ENCODE data around the gene NUDT19. TPM values are rescaled to one million over a fixed set of nuclear protein-coding genes. Genes with fewer than 3 reads are reported as not detected.

The NUDT19 gene
- 10 to 100 TPM in 2 of 4 donors, 1 to 10 TPM in 2; 5.4 to 13.3 (median 9.0) TPM for total RNA-seq

GRCh38 chr19:32691291-32691951 is at the start of gene NUDT19:
Gene NUDT19 (plus strand): TSS chr19:32691821. CDS start chr19:32691961, 140 bp downstream.
- peak; percentile 73 to 82 for TF ChIP-seq POLR2AphosphoS5 (IDR thresholded peaks at IDR 0.05)
- TF ChIP-seq EP300 (IDR thresholded peaks at IDR 0.05): no peak
- no peak for TF ChIP-seq CTCF (IDR thresholded peaks at IDR 0.05)
- peak; percentile 38 for TF ChIP-seq POLR2A (IDR thresholded peaks at IDR 0.05; ENCODE audit: low read depth)
- H3K4me3 ChIP-seq: peak within 1 kb of the TSS; percentile 72 to 90 (median 88)
- peaks cover 33 to 53% (median 52%) of the 10 kb centered on the region in 4 donors for H3K4me1 ChIP-seq
- H3K9me3 ChIP-seq: no peaks in the 10 kb centered on the region
- peak; percentile 93 for DNase-seq (ENCODE audit: extremely low spot score)
- intact Hi-C loops (cut with DNase I): no loop called here
- H3K36me3 ChIP-seq: peaks cover 0 to 6% (median 0%) of the 10 kb centered on the region in 4 donors
- WGBS: 17% methylated on average over 14 of the region's 32 CpGs
- no peaks in the 10 kb centered on the region for H3K27me3 ChIP-seq
- H3K27ac ChIP-seq (replicated peaks in 1 of 4): peak within 1 kb of the TSS; percentile 79 to 93 (median 86)

GRCh38 chr19:32642771-32643170 is 48.9 kb upstream of the NUDT19 start:
- no peak for TF ChIP-seq EP300 (IDR thresholded peaks at IDR 0.05)
- intact Hi-C loops (cut with DNase I): no loop called here
- no peak overlapping the region for H3K27ac ChIP-seq (replicated peaks in 1 of 4)
- WGBS: 91% methylated on average over 12 of the region's 12 CpGs
- no peaks in the 10 kb centered on the region for H3K27me3 ChIP-seq
- H3K4me3 ChIP-seq: no peak overlapping the region
- no peaks in the 10 kb centered on the region for H3K4me1 ChIP-seq
- DNase-seq (ENCODE audit: extremely low spot score): no peak
- peaks cover 56 to 100% (median 96%) of the 10 kb centered on the region in 4 donors for H3K36me3 ChIP-seq
- no peaks in the 10 kb centered on the region for H3K9me3 ChIP-seq

- intact Hi-C loops (cut with DNase I): no loop called here
- peaks cover 1 to 8% (median 5%) of the 10 kb centered on the region in 4 donors for H3K4me1 ChIP-seq
- H3K27me3 ChIP-seq: no peaks in the 10 kb centered on the region
- no peak for DNase-seq (ENCODE audit: extremely low spot score)
- no peak overlapping the region for H3K4me3 ChIP-seq
- H3K36me3 ChIP-seq: peaks cover 47 to 84% (median 82%) of the 10 kb centered on the region in 4 donors
- WGBS: 95% methylated on average over 6 of the region's 6 CpGs
- TF ChIP-seq POLR2AphosphoS5 (IDR thresholded peaks at IDR 0.05) (no peak), CTCF (IDR thresholded peaks at IDR 0.05) (no peak), EP300 (IDR thresholded peaks at IDR 0.05) (no peak), POLR2A (IDR thresholded peaks at IDR 0.05; ENCODE audit: low read depth) (no peak)
- H3K9me3 ChIP-seq: no peaks in the 10 kb centered on the region
- no peak overlapping the region for H3K27ac ChIP-seq (replicated peaks in 1 of 4)
Observed at GRCh38 chr19:32646556-32646955, 45.1 kb upstream of the NUDT19 start.

DNA sequence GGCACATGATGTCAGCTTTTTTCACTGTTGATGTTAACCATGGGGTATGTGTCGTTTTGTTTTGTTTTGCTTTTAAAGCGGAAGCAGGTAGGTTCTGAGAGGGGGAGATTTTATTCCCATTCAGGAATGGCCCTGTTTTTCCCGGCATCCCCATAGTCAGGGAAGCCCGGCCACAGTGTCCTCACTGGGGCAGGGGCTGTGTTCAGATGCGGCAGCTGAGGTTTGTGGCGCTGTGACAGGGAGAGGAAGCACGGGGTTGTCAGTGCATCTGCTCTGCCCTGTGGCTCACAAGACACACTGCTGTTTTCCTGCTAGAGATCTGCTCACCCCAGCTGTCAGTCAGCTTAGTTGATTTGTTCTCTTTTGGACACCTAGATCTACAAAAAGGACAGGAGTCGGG is 44.3 kb upstream of the NUDT19 start:
- peaks cover 9 to 16% (median 13%) of the 10 kb centered on the region in 4 donors for H3K4me1 ChIP-seq
- 77% methylated on average over 8 of the region's 8 CpGs for WGBS

More for the DNA sequence above, 44.3 kb upstream of the NUDT19 start:
- Histone ChIP-seq H3K4me3 (no peak overlapping the region), H3K27ac (replicated peaks in 1 of 4) (no peak overlapping the region), H3K9me3 (no peaks in the 10 kb centered on the region), H3K36me3 (peaks cover 47 to 75% (median 74%) of the 10 kb centered on the region in 4 donors), H3K27me3 (no peaks in the 10 kb centered on the region)
- TF ChIP-seq POLR2A (IDR thresholded peaks at IDR 0.05; ENCODE audit: low read depth): no peak
- no peak for TF ChIP-seq EP300 (IDR thresholded peaks at IDR 0.05)
- TF ChIP-seq CTCF (IDR thresholded peaks at IDR 0.05): no peak
- no peak for TF ChIP-seq POLR2AphosphoS5 (IDR thresholded peaks at IDR 0.05)
- no peak for DNase-seq (ENCODE audit: extremely low spot score)
- intact Hi-C loops (cut with DNase I): no loop called here

All from esophagus muscularis mucosa (tissue), 4 donors.